Stimulated activated CD8-positive, alpha-beta memory T cell treated with anti-CD3 and anti-CD28 coated beads, Interleukin-7, amount 100 ng/mL, for 48 hours (primary cell): ENCODE results near the gene LILRB3.
"Not testable (repeated sequence)": the region's sequence is repeated elsewhere in the genome, so short reads cannot be mapped to it uniquely, and the experiment has no call there.

Source experiments
- DNase-seq, 2 donors: peaks; one replicate each; pipeline ENCODE4 v3.0.0-alpha.2; 2020; ENCODE audit warnings: low read depth in 1 of 2; ENCODE audit errors: extremely low read depth in 1 of 2

The LILRB3 gene

DNA sequence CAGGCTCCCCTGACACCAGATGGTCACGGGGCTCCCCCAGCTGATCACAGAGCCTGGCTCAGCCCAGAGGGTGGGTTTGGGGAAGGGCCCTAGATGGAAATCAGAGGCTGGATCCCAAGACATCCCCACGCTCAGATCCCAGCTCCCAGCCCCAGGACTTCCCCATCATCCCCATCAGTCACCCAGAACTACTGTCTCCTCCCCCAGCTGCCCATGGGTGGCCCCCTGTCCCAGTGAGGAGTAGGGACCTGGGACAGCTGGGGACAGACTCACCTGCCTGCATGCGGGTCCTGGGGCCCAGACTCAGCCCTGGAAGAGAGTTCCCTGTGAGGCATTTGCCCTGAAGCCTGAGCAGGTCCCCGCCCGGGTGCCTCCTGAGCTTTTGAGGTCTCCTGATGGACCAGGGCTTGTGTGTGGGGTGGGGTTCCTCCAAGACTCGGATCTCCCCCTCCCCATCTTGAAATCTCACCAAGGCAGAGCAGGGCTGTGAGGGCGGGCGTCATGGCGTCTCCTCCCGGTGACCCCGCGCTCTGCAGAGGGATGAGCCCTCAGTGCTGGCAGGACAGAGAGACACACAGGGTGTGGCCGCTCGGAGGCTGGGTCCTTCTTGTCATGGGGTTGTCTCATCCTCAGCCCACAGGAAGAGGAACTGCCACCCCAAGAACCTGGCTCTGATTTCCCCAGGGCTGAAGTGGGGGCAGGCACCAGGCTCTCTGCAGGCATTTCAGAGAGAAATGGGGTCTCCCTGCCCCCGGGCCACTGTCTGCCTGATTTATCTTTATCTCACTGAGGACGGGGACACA lies at the start of gene LILRB3:
LILRB3 (minus strand) TSS at position 534 of the 803 bp plus-strand sequence; CDS start at position 503, 31 bp downstream.
- DNase-seq, result not testable (repeated sequence)

DNA sequence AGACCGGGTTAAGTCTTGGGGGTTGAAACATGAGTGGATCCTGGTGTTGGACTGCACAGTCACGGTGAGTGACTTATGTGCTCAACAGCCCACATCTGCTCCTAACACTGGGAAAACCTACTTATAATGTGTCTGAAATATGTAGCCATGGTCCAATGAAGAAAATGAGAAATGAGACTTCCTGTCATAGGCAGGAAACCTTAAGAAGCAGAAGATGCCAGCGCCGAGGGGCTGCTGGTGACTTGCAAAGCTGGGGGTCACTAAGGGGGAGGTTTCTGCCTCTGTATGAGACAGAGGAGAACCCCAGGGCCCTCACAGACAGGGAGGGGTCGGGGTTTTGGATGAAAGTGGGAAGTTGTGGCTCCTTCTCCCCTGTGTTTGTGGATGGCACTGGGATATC lies 49.4 kb upstream of the LILRB3 start:
- DNase-seq, result not testable (repeated sequence)

DNA sequence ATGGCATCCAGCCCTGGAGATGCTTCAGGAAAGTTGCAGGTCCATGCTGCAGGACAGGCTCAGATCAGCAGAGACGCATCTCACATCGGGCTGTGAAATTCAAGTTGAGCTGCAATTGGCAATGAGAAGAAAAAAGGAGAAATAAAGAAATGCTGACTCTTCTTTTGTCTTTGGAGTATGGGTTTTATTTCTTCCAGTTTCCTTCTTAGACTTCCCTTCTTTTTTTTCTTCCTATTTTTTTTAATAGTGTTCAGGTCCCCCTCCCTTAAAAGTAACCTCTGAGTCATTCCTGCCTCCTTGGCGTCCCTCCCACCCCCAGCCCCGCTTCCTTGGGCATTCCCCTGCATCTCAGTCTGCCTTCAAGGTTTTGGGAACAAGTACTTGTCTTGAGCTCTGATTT lies 48.8 kb upstream of the LILRB3 start:
- DNase-seq, result not testable (repeated sequence)

DNA sequence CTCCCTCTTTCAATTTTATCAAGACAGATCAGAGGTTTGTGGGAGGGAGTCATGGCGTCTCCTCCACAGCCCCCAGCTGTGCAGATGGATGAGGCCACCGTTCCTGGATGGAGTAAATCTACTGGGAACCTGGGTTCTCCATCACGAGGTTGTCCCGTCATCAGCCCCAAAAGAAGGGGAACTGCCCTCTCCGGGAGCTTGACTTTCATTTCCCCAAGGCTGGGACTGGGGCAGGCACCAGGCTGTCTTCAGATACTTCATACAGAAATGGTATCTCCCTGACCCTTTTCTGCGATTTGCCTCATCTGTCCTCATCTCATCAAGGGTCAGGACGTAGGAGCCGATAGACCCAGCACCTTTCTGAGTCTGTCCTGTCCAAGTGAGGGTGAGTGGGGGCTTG lies 48.3 kb upstream of the LILRB3 start:
- DNase-seq, result no peak

DNA sequence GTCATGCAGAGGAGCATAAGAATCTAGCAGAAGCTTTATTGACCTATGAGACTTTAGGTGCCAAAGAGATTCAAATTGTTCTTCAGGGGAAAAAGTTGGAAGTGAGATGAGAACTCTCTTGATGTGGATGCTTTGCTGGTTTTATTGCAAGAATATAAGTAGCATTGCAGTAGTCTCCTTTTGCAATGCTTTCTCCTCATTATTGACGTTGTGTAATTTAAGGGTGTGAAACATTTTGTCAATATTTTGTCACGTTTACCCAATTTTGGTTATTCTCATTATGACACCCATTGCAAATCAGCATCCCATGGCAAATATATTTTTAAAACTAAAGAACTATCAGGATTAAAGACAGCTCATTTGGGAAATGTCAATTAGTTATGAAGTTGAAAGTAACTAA lies 46.1 kb upstream of the LILRB3 start:
- DNase-seq, result no peak

- peak; percentile 28 to 64 for DNase-seq
These were observed 43.3 kb upstream of the LILRB3 start for GRCh38 chr19:54266133-54266532.

- DNase-seq, result no peak
These were observed 39.7 kb upstream of the LILRB3 start for GRCh38 chr19:54262470-54262869.

DNA sequence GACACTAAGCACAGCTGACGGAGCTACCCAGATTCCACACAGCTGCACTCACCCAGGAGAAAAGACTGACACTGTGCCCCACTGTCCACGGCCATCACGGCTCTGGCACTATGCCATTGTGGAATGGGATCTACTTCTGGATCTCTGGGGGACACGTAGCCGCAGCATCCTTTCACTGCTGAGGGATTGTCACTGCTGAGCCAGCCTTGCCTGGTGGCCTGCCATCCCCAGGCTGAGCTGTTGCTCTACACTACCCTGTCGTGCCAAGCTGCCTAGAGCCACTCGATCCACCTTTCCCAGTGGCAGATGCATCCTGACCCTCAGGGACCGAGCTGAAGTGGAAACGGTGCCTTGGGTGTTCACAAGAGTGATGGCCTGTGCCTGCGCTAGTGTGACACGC lies 39.3 kb upstream of the LILRB3 start:
- DNase-seq, result no peak

GRCh38 chr19:54257116-54257480 lies 34.3 kb upstream of the LILRB3 start, which contains the start of gene LILRB5:
TSS of gene LILRB5 (minus strand) at chr19:54257273. CDS start at chr19:54257193, 80 bp downstream.
- no peak for DNase-seq

- no peak for DNase-seq
These were observed 33.7 kb upstream of the LILRB3 start for GRCh38 chr19:54256250-54257115.

GRCh38 chr19:54255105-54255775 lies 32.4 kb upstream of the LILRB3 start:
- DNase-seq, result no peak

GRCh38 chr19:54254195-54254906 lies 31.5 kb upstream of the LILRB3 start:
- DNase-seq, result no peak

- DNase-seq, result no peak
These were observed 30.8 kb upstream of the LILRB3 start for GRCh38 chr19:54253331-54254194.

DNA sequence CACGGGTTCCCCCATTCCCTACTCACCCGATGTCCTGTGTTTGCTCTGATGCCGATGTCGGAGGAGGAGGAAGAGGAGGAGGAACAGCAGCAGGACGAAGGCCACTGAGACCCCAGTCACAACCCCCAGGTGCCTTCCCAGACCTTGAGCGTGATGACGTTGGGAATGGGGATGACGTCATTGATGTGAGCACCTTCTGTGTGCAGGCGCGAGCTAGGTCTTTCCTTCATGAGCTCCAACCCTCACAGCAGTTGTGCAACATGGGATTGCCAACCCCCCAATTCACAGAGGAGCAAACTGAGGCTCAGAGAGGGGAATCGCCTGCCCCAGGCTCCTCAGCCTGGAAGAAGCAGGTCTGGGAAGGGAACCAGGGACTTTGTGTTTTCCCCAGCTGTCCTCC lies 30.0 kb upstream of the LILRB3 start:
- no peak for DNase-seq

- no peak for DNase-seq
These were observed 29.4 kb upstream of the LILRB3 start for GRCh38 chr19:54252243-54252642.

- DNase-seq, result peak; percentile 45 to 72
These were observed 25.3 kb upstream of the LILRB3 start for GRCh38 chr19:54248016-54248601.

GRCh38 chr19:54247106-54247930 lies 24.5 kb upstream of the LILRB3 start:
- DNase-seq, result no peak

DNA sequence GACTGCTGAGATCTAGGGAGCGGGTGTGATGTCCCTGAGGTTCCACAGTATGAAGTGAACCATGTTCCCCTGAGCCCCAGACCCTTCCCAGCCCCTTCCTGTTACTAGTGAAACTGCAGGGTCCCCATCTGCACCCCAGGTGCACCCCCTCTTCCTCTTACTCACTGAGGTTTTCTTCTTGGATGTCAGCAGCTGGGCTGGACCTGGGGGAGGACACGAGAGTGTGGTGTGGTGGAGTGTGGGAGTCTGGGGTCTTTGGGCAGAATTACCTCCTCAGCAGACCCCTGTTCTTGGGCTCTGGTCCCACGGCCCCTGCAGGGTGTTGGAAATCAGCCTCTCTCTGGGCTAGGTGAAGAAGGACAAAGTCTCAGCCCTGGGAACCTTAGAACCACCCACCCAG lies 23.1 kb upstream of the LILRB3 start:
- DNase-seq, result no peak
